K562 (cell line): ENCODE results near the gene PES1. TPM values are rescaled to one million over a fixed set of nuclear protein-coding genes. Genes with fewer than 3 reads are reported as not detected.
A peak's percentile ranks its signal among the peaks of the same experiment; 100 is the strongest.

ENCODE experiments used
- ASH1L ChIP-seq: fragments of 450-650 bp; IDR thresholded peaks from 2 replicates; pipeline ENCODE4 v1.6.1; 2018; ENCODE audit warnings: borderline replicate concordance, mild to moderate bottlenecking, low read depth; ENCODE audit not compliant: partially characterized antibody
- ATF6 ChIP-seq: sonication (generic); formaldehyde crosslinking; IDR thresholded peaks from 2 replicates; pipeline ENCODE4 v1.4.0; 2020; ENCODE audit warnings: mild to moderate bottlenecking, missing genetic modification reagents
- CHD2 ChIP-seq: IDR thresholded peaks from 2 replicates; pipeline ENCODE4 v1.6.1; 2011; ENCODE audit warnings: low read depth, low read length
- HEY1 ChIP-seq: fragments of 250-450 bp; sonication (Bioruptor Pico); IDR thresholded peaks from 2 replicates; pipeline ENCODE4 v1.5.0; 2020; ENCODE audit warnings: mild to moderate bottlenecking, moderate library complexity, borderline replicate concordance
- HMGXB4 ChIP-seq: sonication (generic); formaldehyde crosslinking; IDR thresholded peaks from 2 replicates; pipeline ENCODE4 v1.8.1; 2023; ENCODE audit warnings: mild to moderate bottlenecking, missing genetic modification reagents
- POLR2AphosphoS5 ChIP-seq: IDR thresholded peaks from 2 replicates; pipeline ENCODE4 v1.6.1; 2011; ENCODE audit warnings: mild to moderate bottlenecking, low read depth, low read length, moderate library complexity; ENCODE audit not compliant: control insufficient read depth, insufficient read depth
- PTBP1 ChIP-seq: fragments of 200-400 bp; formaldehyde crosslinking; IDR thresholded peaks from 2 replicates; pipeline ENCODE4 v1.6.1; 2017; ENCODE audit warnings: low read depth, low read length
- SAFB2 ChIP-seq: fragments of 200-400 bp; formaldehyde crosslinking; IDR thresholded peaks from 2 replicates; pipeline ENCODE4 v1.6.1; 2018; ENCODE audit warnings: borderline replicate concordance, low read length, low read depth, moderate library complexity; ENCODE audit not compliant: severe bottlenecking
- SMAD4 ChIP-seq: fragments of 250-450 bp; sonication (Bioruptor Pico); conservative IDR thresholded peaks from 2 replicates; pipeline ENCODE4 v1.8.0; 2021; ENCODE audit warnings: inconsistent platforms, mild to moderate bottlenecking, moderate library complexity
- SMARCA4 ChIP-seq: fragments of 450-650 bp; IDR thresholded peaks from 2 replicates; pipeline ENCODE4 v1.6.1; 2016
- TAF9B ChIP-seq: fragments of 450-650 bp; IDR thresholded peaks from 2 replicates; pipeline ENCODE4 v1.6.1; 2018; ENCODE audit warnings: mild to moderate bottlenecking; ENCODE audit not compliant: partially characterized antibody
- TFAM ChIP-seq: fragments of 250-450 bp; sonication (Bioruptor Pico); conservative IDR thresholded peaks from 2 replicates; pipeline ENCODE4 v1.5.0; 2021; ENCODE audit warnings: mild to moderate bottlenecking, moderate library complexity
- ZBTB12 ChIP-seq: fragments of 250-450 bp; sonication (Bioruptor Pico); IDR thresholded peaks from 2 replicates; pipeline ENCODE4 v1.4.0; 2020
- ZNF134 ChIP-seq: fragments of 250-450 bp; sonication (Bioruptor Pico); conservative IDR thresholded peaks from 2 replicates; pipeline ENCODE4 v1.4.0; 2020
- ZNF140 ChIP-seq: fragments of 250-450 bp; sonication (Bioruptor Pico); IDR thresholded peaks from 2 replicates; pipeline ENCODE4 v1.8.0; 2021; ENCODE audit warnings: moderate library complexity, mild to moderate bottlenecking, inconsistent platforms
- ZNF239 ChIP-seq: fragments of 250-450 bp; sonication (Bioruptor Pico); IDR thresholded peaks from 2 replicates; pipeline ENCODE4 v1.4.0; 2020; ENCODE audit warnings: mild to moderate bottlenecking
- polyA plus RNA-seq, 8 experiments: library from polyadenylated mRNA; depleted of rRNA in 4 of 8; stranded (reverse) in 5 of 8; unstranded in 3 of 8; fragments of >200 nt; fragmentation: Nextera tagmentation in 2 of 8; fragmentation: Illumina TruSeq in 1 of 8; extraction: Ambion mirVana in 2 of 8; extraction: Trizol in 1 of 8; gene quantifications; 2 replicates each; pipeline versions ENCODE4 v1.2.1 to v1.2.3, GENCODE V29; 2011 to 2014; ENCODE audit warnings: inconsistent platforms in 1 of 8, missing spikeins in 1 of 8
- total RNA-seq, 7 experiments: library from RNA; depleted of rRNA in 6 of 7; stranded (reverse); fragments of >200 nt in 6 of 7; fragmentation: Illumina TruSeq in 2 of 7; extraction: Trizol in 2 of 7; gene quantifications; 2 replicates each; pipeline versions ENCODE4 v1.2.1 to v1.2.3, GENCODE V29; 2011 to 2021; ENCODE audit warnings: low replicate concordance in 1 of 7
- TF ChIP-seq, protein P1 (sequence below): IDR thresholded peaks from 3 replicates; pipeline ENCODE4 v1.6.1; 2011; ENCODE audit warnings: borderline replicate concordance, mild to moderate bottlenecking, moderate library complexity; ENCODE audit not compliant: insufficient read length; ENCODE audit errors: extremely low read depth
- TF ChIP-seq, protein P2 (sequence below): fragments of 450-650 bp; IDR thresholded peaks from one replicate; pipeline ENCODE4 v1.6.1; 2018; ENCODE audit warnings: mild to moderate bottlenecking, moderate library complexity; ENCODE audit not compliant: partially characterized antibody

The PES1 gene
- total and polyA plus RNA-seq, 9 of the 15 experiments (the other 6 are each of a cell fraction or from before 2014, with no cell fraction given), result 6.5 to 158 (median 94.3) TPM

DNA sequence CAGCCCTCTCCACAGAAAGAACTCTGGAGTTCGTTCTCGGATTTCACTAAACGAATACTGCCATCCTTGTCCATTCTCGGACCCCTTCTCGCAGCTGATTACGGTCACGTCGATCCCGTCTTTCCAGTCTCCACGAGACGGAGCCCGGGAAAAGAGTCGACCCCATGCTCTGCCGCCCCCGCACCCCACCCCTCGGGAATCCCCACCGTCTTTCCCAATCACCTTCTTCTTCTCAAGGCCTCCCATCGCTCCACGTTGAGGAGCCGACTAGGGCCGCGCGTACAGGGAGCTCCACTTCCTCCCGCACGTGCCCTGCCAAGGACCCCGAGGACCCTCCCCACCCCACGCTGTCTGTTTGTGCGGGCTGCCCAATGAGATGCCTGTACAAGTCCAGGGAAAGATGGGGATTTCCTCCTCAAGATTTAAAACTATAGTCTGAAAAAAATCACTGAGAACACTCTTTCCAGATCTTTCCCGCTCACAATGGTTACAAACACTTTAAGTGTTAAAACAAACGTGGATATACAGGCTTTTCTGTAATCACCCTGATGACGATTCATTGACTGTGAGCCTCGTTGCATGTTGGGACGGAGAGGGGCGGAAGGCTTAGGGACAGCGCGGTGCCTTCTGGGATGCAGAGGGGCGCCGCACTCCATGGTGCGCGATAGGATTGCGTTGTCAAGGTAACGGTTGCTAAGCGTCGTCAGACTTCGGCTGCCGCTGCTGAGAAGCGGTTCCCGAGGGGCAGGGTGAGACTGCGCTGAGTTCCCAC lies at the start of gene PES1 (continued):
- TF ChIP-seq ATF6 (CRISPR knock-in tag) (no peak), HEY1 (CRISPR knock-in tag) (no peak), ZBTB12 (CRISPR knock-in tag) (peak; percentile 94), TFAM (CRISPR knock-in tag) (no peak), ZNF140 (CRISPR knock-in tag) (no peak), PTBP1 (no peak), ZNF134 (CRISPR knock-in tag) (no peak), SMAD4 (CRISPR knock-in tag) (no peak), ZNF239 (CRISPR knock-in tag) (no peak), ASH1L (peak; percentile 47), TAF9B (no peak), CHD2 (no peak), SAFB2 (no peak), POLR2AphosphoS5 (peak; percentile 48; the same call in 1 of the 2 replicates), HMGXB4 (CRISPR knock-in tag) (no peak), SMARCA4 (no peak)
- TF ChIP-seq, protein P1, sequence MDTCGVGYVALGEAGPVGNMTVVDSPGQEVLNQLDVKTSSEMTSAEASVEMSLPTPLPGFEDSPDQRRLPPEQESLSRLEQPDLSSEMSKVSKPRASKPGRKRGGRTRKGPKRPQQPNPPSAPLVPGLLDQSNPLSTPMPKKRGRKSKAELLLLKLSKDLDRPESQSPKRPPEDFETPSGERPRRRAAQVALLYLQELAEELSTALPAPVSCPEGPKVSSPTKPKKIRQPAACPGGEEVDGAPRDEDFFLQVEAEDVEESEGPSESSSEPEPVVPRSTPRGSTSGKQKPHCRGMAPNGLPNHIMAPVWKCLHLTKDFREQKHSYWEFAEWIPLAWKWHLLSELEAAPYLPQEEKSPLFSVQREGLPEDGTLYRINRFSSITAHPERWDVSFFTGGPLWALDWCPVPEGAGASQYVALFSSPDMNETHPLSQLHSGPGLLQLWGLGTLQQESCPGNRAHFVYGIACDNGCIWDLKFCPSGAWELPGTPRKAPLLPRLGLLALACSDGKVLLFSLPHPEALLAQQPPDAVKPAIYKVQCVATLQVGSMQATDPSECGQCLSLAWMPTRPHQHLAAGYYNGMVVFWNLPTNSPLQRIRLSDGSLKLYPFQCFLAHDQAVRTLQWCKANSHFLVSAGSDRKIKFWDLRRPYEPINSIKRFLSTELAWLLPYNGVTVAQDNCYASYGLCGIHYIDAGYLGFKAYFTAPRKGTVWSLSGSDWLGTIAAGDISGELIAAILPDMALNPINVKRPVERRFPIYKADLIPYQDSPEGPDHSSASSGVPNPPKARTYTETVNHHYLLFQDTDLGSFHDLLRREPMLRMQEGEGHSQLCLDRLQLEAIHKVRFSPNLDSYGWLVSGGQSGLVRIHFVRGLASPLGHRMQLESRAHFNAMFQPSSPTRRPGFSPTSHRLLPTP, result no peak
- TF ChIP-seq, protein P2, sequence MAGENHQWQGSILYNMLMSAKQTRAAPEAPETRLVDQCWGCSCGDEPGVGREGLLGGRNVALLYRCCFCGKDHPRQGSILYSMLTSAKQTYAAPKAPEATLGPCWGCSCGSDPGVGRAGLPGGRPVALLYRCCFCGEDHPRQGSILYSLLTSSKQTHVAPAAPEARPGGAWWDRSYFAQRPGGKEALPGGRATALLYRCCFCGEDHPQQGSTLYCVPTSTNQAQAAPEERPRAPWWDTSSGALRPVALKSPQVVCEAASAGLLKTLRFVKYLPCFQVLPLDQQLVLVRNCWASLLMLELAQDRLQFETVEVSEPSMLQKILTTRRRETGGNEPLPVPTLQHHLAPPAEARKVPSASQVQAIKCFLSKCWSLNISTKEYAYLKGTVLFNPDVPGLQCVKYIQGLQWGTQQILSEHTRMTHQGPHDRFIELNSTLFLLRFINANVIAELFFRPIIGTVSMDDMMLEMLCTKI, result no peak
